ENCODE measurements around the gene S100A7A. TPM values are rescaled to one million over a fixed set of nuclear protein-coding genes. Genes with fewer than 3 reads are reported as not detected.
"Not testable (repeated sequence)": the region's sequence is repeated elsewhere in the genome, so short reads cannot be mapped to it uniquely, and the experiment has no call there.

Gene S100A7A
- total RNA-seq, 1 experiment from 2014 or later = not detected

- TF ChIP-seq ZNF425 (CRISPR knock-in tag; conservative IDR thresholded peaks at IDR 0.05) = no peak
- 0 out of 2 replicates have a peak, but pooled peaks have one; percentile 45 for TF ChIP-seq AFF4 (CRISPR knock-in tag; IDR thresholded peaks at IDR 0.05; ENCODE audit: borderline replicate concordance)
- no peak for TF ChIP-seq EMX1 (CRISPR knock-in tag; IDR thresholded peaks at IDR 0.05)
- TF ChIP-seq SMAD4 (CRISPR knock-in tag; IDR thresholded peaks at IDR 0.05) = peak; percentile 78
- TF ChIP-seq MXD4 (CRISPR knock-in tag; IDR thresholded peaks at IDR 0.05; ENCODE audit: borderline replicate concordance) = no peak
- TF ChIP-seq CTCF (IDR thresholded peaks at IDR 0.05) = peak; percentile 79
- TF ChIP-seq ATF6 (CRISPR knock-in tag; IDR thresholded peaks at IDR 0.05) = no peak
- TF ChIP-seq ETV6 (CRISPR knock-in tag; IDR thresholded peaks at IDR 0.05) = 0 out of 2 replicates have a peak, but pooled peaks have one; percentile 50
- TF ChIP-seq TCF7 (CRISPR knock-in tag; IDR thresholded peaks at IDR 0.05; ENCODE audit: low read depth) = no peak
- peak; percentile 95 for TF ChIP-seq ZNF232 (CRISPR knock-in tag; IDR thresholded peaks at IDR 0.05)
- TF ChIP-seq PRDM15 (CRISPR knock-in tag; IDR thresholded peaks at IDR 0.05) = no peak
- peak; percentile 92; the same call in 1 of the 2 replicates for TF ChIP-seq FOXP1 (CRISPR knock-in tag; IDR thresholded peaks at IDR 0.05; ENCODE audit: borderline replicate concordance)
- TF ChIP-seq CDX4 (CRISPR knock-in tag; IDR thresholded peaks at IDR 0.05; ENCODE audit: borderline replicate concordance) = no peak
- TF ChIP-seq MYBL2 (CRISPR knock-in tag; IDR thresholded peaks at IDR 0.05) = peak; percentile 73; the same call in 1 of the 2 replicates
- TF ChIP-seq CREB1 (CRISPR knock-in tag; IDR thresholded peaks at IDR 0.05) = peak; percentile 86
- no peak for TF ChIP-seq NR1H2 (CRISPR knock-in tag; IDR thresholded peaks at IDR 0.05)
- TF ChIP-seq JAZF1 (CRISPR knock-in tag; IDR thresholded peaks at IDR 0.05) = no peak
- 0 out of 2 replicates have a peak, but pooled peaks have one; percentile 51 for TF ChIP-seq IRF1 (CRISPR knock-in tag; IDR thresholded peaks at IDR 0.05)
- TF ChIP-seq NR2C2 (CRISPR knock-in tag; IDR thresholded peaks at IDR 0.05) = peak; percentile 56; the same call in 1 of the 2 replicates
- TF ChIP-seq ZNF317 (CRISPR knock-in tag; IDR thresholded peaks at IDR 0.05; ENCODE audit: borderline replicate concordance, low read depth) = no peak
Measured at GRCh38 chr1:153404768-153405167, 11.6 kb upstream of the S100A7A start (continued).

- H3K27me3 Mint-ChIP-seq (ENCODE audit: low read depth) = peaks cover 48% of the 10 kb centered on the region
- ATAC-seq = not testable (repeated sequence)
Measured at GRCh38 chr1:153405825-153406599, 10.3 kb upstream of the S100A7A start.

More at GRCh38 chr1:153405825-153406599, 10.3 kb upstream of the S100A7A start:
- DNase-seq (ENCODE audit: low spot score); POLR2A ChIA-PET; H3K4me3 Mint-ChIP-seq; H3K36me3 Mint-ChIP-seq; H3K27ac Mint-ChIP-seq: not testable (repeated sequence)
- peaks cover 18% of the 10 kb centered on the region for H3K4me1 Mint-ChIP-seq
- H3K9me3 Mint-ChIP-seq = peaks cover 22% of the 10 kb centered on the region
- CTCF ChIA-PET = interaction anchor here (0.7 to 5.0 kb wide), 3 partner anchors 51 to 89 kb away, joined by 3 to 21 read pairs (median 13); no protein-coding TSS in a partner anchor

Measured in WTC11 (cell line).